Body of pancreas (tissue), 4 donors: Measurements from ENCODE around the gene VPS13C.

ENCODE experiments used
- CTCF ChIP-seq, 7 experiments: fragments of 450-650 bp in 4 of 7; fragments of 200-600 bp in 3 of 7; sonication (generic) in 3 of 7; IDR thresholded peaks; one replicate each; pipeline ENCODE4 v1.5.1; 2016 to 2019; ENCODE audit warnings: antibody characterized with exemption in 7 of 7
- POLR2A ChIP-seq, 3 donors: fragments of 450-650 bp; IDR thresholded peaks; one replicate each; pipeline ENCODE4 v1.6.1; 2016; ENCODE audit warnings: antibody characterized with exemption in 3 of 3, mild to moderate bottlenecking in 2 of 3

- TF ChIP-seq CTCF (IDR thresholded peaks at IDR 0.05) (no peak), POLR2A (IDR thresholded peaks at IDR 0.05) (no peak)
Observed at GRCh38 chr15:61818801-61819200, 241.4 kb downstream of the VPS13C start.
